OCI-LY1 (cell line): ENCODE results near the gene MAZ.

Experiments used
- EZH2 ChIP-seq: fragments of 200-600 bp; sonication (generic), shearing (Covaris generic); IDR thresholded peaks from 2 replicates; pipeline ENCODE4 v1.8.0; 2017; ENCODE audit warnings: borderline replicate concordance, mixed run types, mild to moderate bottlenecking, antibody characterized with exemption, low read length, moderate library complexity, mixed read lengths
- TF ChIP-seq, protein P1 (sequence below): fragments of 200-600 bp; sonication (generic), shearing (Covaris generic); IDR thresholded peaks from 2 replicates; pipeline ENCODE4 v1.5.1; 2017; ENCODE audit warnings: mild to moderate bottlenecking, antibody characterized with exemption, low read length, moderate library complexity, mixed read lengths

DNA sequence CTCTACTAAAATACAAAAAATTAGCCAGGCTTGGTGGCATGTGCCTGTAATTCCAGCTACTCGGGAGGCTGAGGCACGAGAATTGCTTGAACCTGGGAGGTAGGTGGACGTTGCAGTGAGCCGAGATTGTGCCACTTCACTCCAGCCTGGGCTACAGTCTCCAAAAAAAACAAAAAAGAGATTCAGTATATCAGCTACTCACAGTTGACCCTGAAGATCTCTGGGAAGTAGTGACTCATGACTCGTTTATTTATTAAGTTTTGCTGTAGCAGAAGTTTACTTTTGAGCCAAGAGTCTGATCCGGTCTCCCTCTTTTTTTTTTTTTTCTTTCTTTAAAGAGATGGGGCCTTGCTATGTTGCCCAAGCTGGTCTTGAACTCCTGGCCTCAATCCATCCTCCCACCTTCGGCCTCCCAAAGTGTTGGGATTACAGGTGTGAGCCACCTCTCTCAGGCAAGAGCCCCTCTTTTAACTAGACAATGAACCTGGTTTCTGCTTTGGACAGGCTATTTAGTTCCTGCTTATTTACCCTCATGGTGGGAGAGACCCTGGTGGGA is 18.3 kb downstream of the MAZ start:
- TF ChIP-seq, protein P1, sequence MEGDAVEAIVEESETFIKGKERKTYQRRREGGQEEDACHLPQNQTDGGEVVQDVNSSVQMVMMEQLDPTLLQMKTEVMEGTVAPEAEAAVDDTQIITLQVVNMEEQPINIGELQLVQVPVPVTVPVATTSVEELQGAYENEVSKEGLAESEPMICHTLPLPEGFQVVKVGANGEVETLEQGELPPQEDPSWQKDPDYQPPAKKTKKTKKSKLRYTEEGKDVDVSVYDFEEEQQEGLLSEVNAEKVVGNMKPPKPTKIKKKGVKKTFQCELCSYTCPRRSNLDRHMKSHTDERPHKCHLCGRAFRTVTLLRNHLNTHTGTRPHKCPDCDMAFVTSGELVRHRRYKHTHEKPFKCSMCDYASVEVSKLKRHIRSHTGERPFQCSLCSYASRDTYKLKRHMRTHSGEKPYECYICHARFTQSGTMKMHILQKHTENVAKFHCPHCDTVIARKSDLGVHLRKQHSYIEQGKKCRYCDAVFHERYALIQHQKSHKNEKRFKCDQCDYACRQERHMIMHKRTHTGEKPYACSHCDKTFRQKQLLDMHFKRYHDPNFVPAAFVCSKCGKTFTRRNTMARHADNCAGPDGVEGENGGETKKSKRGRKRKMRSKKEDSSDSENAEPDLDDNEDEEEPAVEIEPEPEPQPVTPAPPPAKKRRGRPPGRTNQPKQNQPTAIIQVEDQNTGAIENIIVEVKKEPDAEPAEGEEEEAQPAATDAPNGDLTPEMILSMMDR: no peak
- no peak for TF ChIP-seq EZH2
